ENCODE data around the gene GLT8D2.

The GLT8D2 gene

DNA sequence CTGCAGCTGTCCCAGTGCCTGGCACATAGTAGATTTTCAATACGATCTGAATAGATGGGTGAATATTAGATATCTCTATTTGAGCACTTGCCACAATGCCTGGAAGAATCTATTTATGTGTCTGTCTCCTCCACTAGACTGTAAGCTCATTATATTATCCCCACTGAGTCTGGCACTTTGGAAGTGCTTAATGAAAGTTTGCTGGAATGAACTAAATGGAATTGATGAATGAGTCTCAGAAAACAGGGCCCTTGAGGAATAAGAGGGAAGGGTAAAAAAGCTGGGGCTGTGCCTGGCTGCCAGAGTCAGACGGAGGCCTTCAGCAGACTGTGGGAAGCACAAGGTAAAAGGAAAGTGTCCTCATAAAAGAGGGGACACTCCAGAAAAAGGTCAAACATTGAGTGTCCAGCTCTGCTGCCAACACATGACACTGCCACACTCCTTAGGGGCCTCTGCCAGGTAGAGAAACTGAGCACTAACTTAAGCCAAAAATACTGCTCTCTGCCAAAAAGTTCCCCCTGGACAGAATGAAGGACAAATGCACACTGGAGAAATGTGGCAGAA, 39.3 kb downstream of the GLT8D2 start:
- H3K27ac ChIP-seq (ENCODE audit: low read depth in 2 of 2, low read length in 2 of 2): no peak overlapping the region
- no peaks in the 10 kb centered on the region for H3K9me3 ChIP-seq (ENCODE audit: control insufficient read depth in 2 of 2, low read length in 2 of 2)
- H3K9ac ChIP-seq (ENCODE audit: low read depth in 1 of 2, low read length in 2 of 2): no peak overlapping the region
- no peaks in the 10 kb centered on the region for H3K27me3 ChIP-seq (ENCODE audit: control insufficient read depth in 2 of 2, insufficient read depth in 2 of 2, low read length in 2 of 2)
- H3K4me1 ChIP-seq (ENCODE audit: control insufficient read depth in 2 of 2, insufficient read depth in 2 of 2, low read length in 2 of 2): no peaks in the 10 kb centered on the region
- no peaks in the 10 kb centered on the region for H3K36me3 ChIP-seq (ENCODE audit: control insufficient read depth in 2 of 2, insufficient read depth in 2 of 2, low read length in 2 of 2)
- H3K4me3 ChIP-seq (ENCODE audit: low read length in 2 of 2): no peak overlapping the region

DNA sequence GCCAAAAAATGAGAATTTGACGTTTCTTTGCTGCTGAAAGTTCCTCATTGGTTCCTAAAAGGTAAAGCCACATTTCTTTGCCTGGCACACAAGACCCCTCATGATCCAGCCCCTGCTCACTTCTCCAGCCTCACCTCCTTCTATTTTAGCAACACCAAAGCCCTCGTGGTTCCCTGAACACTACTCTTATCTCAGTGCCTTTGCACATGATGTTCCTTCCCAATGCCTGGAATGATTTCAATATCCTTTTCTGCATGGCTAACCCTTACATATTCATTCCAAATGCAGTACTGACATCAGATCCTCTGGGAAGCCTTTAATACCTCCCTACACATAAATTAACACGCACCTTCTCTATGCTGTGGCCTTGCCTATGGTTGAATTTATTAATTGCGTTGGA, 39.9 kb downstream of the GLT8D2 start:
- Histone ChIP-seq H3K27me3 (ENCODE audit: control insufficient read depth in 2 of 2, insufficient read depth in 2 of 2, low read length in 2 of 2) (no peaks in the 10 kb centered on the region), H3K36me3 (ENCODE audit: control insufficient read depth in 2 of 2, insufficient read depth in 2 of 2, low read length in 2 of 2) (no peaks in the 10 kb centered on the region), H3K27ac (ENCODE audit: low read depth in 2 of 2, low read length in 2 of 2) (no peak overlapping the region), H3K4me3 (ENCODE audit: low read length in 2 of 2) (no peak overlapping the region), H3K9me3 (ENCODE audit: control insufficient read depth in 2 of 2, low read length in 2 of 2) (no peaks in the 10 kb centered on the region), H3K4me1 (ENCODE audit: control insufficient read depth in 2 of 2, insufficient read depth in 2 of 2, low read length in 2 of 2) (no peaks in the 10 kb centered on the region), H3K9ac (ENCODE audit: low read depth in 1 of 2, low read length in 2 of 2) (no peak overlapping the region)

DNA sequence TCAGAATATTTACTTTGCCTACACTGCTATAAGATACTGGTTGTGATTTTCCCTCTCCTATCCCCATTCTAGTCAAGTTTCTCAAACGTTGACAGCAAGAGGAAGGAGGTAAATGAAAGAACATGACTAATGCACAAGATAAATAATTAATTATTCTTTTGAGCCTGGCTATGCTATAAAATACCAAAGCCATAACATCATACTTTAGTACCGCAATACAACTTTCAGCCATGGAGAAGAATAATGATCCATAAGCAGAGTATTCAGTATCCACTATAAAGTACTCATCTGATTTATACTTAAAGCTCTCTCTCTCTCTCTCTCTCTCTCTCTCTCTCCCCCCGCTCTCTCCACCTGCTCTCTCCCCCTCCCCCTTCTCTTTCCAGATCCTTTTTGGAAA, 43.1 kb downstream of the GLT8D2 start:
- H3K9me3 ChIP-seq (ENCODE audit: control insufficient read depth in 2 of 2, low read length in 2 of 2): no peaks in the 10 kb centered on the region
- no peak overlapping the region for H3K9ac ChIP-seq (ENCODE audit: low read depth in 1 of 2, low read length in 2 of 2)
- H3K4me3 ChIP-seq (ENCODE audit: low read length in 2 of 2): no peak overlapping the region
- H3K27me3 ChIP-seq (ENCODE audit: control insufficient read depth in 2 of 2, insufficient read depth in 2 of 2, low read length in 2 of 2): no peaks in the 10 kb centered on the region
- H3K4me1 ChIP-seq (ENCODE audit: control insufficient read depth in 2 of 2, insufficient read depth in 2 of 2, low read length in 2 of 2): no peaks in the 10 kb centered on the region
- H3K36me3 ChIP-seq (ENCODE audit: control insufficient read depth in 2 of 2, insufficient read depth in 2 of 2, low read length in 2 of 2): no peaks in the 10 kb centered on the region
- H3K27ac ChIP-seq (ENCODE audit: low read depth in 2 of 2, low read length in 2 of 2): no peak overlapping the region

DNA sequence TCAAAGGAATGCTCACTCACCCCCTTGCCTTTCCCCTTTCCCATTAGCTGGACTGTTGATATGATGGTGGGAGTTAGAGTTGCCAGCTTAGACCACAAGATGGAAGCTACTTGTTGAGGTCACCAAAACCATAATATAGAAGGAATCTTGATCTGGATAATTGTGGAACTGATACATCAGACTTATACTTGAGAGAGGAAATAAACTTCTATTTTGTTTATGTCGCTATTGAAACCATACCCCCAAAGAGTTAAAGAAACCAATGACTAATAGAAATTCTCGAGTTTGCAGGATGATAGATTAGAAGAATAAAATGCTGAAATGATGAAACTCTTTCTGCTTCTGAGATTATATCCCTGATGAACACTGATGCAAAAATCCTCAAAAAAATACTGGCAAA, 46.4 kb downstream of the GLT8D2 start:
- Histone ChIP-seq H3K27me3 (ENCODE audit: control insufficient read depth in 2 of 2, insufficient read depth in 2 of 2, low read length in 2 of 2) (no peaks in the 10 kb centered on the region), H3K9me3 (ENCODE audit: control insufficient read depth in 2 of 2, low read length in 2 of 2) (no peaks in the 10 kb centered on the region), H3K27ac (ENCODE audit: low read depth in 2 of 2, low read length in 2 of 2) (no peak overlapping the region), H3K9ac (ENCODE audit: low read depth in 1 of 2, low read length in 2 of 2) (no peak overlapping the region), H3K36me3 (ENCODE audit: control insufficient read depth in 2 of 2, insufficient read depth in 2 of 2, low read length in 2 of 2) (no peaks in the 10 kb centered on the region), H3K4me3 (ENCODE audit: low read length in 2 of 2) (no peak overlapping the region), H3K4me1 (ENCODE audit: control insufficient read depth in 2 of 2, insufficient read depth in 2 of 2, low read length in 2 of 2) (no peaks in the 10 kb centered on the region)

DNA sequence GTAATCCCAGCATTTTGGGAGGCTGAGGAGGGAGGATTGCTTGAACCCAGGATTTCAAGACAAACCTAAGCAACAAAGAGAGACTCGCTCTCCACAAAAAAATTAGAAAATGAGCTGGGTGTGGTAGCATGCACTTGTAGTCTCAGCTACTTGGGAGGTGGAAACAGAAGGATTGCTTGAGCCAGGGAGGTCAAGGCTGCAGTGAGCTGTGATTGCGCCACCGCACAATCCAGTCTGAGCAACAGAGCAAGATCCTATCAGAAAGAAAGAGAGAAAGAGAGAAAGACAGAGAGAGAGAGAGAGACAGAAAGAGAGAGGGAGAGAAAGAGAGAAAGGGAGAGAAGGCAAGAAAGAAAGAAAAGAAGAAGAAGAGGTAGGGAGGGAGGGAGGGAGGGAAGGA, 47.3 kb downstream of the GLT8D2 start:
- Histone ChIP-seq H3K4me3 (ENCODE audit: low read length in 2 of 2) (no peak overlapping the region), H3K9me3 (ENCODE audit: control insufficient read depth in 2 of 2, low read length in 2 of 2) (no peaks in the 10 kb centered on the region), H3K27ac (ENCODE audit: low read depth in 2 of 2, low read length in 2 of 2) (no peak overlapping the region), H3K4me1 (ENCODE audit: control insufficient read depth in 2 of 2, insufficient read depth in 2 of 2, low read length in 2 of 2) (no peaks in the 10 kb centered on the region), H3K27me3 (ENCODE audit: control insufficient read depth in 2 of 2, insufficient read depth in 2 of 2, low read length in 2 of 2) (no peaks in the 10 kb centered on the region), H3K36me3 (ENCODE audit: control insufficient read depth in 2 of 2, insufficient read depth in 2 of 2, low read length in 2 of 2) (no peaks in the 10 kb centered on the region), H3K9ac (ENCODE audit: low read depth in 1 of 2, low read length in 2 of 2) (no peak overlapping the region)

DNA sequence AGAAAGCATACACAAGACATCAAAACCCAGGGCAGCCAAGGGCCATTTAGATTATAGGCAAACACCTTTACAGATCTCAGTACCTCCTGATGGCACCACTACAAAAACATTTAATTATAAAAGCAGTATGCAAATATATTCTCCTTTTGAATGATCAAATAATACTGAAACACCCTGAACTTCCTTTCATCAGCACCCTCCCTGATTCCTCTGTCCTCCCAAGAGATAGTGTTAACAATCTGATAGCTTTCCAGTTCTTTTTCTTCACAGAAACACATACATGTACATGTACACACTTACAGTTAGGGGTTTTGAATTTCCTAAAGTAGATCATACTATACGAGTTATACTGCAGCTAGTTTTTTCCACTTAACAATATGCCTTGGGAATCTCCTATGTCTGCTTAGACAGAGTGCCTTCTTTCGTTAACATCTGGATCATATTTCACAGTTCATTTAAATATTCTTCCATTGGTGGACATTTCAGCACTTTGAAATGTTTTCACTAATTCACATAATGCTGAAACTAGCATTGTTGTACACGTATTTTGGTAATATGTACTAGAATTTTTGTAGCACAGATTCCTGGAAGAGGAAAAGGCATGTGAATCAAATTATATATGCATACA, 49.1 kb downstream of the GLT8D2 start:
- no peak overlapping the region for H3K9ac ChIP-seq (ENCODE audit: low read depth in 1 of 2, low read length in 2 of 2)
- no peaks in the 10 kb centered on the region for H3K36me3 ChIP-seq (ENCODE audit: control insufficient read depth in 2 of 2, insufficient read depth in 2 of 2, low read length in 2 of 2)
- no peak overlapping the region for H3K4me3 ChIP-seq (ENCODE audit: low read length in 2 of 2)
- H3K27ac ChIP-seq (ENCODE audit: low read depth in 2 of 2, low read length in 2 of 2): no peak overlapping the region
- no peaks in the 10 kb centered on the region for H3K4me1 ChIP-seq (ENCODE audit: control insufficient read depth in 2 of 2, insufficient read depth in 2 of 2, low read length in 2 of 2)
- H3K27me3 ChIP-seq (ENCODE audit: control insufficient read depth in 2 of 2, insufficient read depth in 2 of 2, low read length in 2 of 2): no peaks in the 10 kb centered on the region
- no peaks in the 10 kb centered on the region for H3K9me3 ChIP-seq (ENCODE audit: control insufficient read depth in 2 of 2, low read length in 2 of 2)

DNA sequence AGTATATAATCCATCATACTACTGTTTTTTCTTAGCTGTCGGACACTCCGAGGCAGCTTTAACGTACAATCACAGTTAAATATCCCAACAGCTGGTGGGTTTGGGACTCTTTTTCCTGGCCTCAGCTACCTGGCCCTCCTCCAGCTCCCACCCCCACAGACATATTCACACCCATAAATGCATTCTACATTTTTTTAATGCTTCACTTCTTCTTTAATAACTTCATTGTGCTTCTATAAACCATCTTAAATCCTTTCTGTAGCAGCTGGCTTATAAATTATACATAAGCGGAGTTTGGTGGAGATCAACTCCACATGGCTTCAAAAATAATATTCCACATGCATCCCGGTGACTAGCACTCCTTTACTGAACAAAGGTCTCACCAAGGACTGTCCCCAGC, 51.0 kb downstream of the GLT8D2 start:
- no peak overlapping the region for H3K4me3 ChIP-seq (ENCODE audit: low read length in 2 of 2)
- no peaks in the 10 kb centered on the region for H3K9me3 ChIP-seq (ENCODE audit: control insufficient read depth in 2 of 2, low read length in 2 of 2)
- no peaks in the 10 kb centered on the region for H3K4me1 ChIP-seq (ENCODE audit: control insufficient read depth in 2 of 2, insufficient read depth in 2 of 2, low read length in 2 of 2)
- H3K9ac ChIP-seq (ENCODE audit: low read depth in 1 of 2, low read length in 2 of 2): no peak overlapping the region
- H3K27me3 ChIP-seq (ENCODE audit: control insufficient read depth in 2 of 2, insufficient read depth in 2 of 2, low read length in 2 of 2): no peaks in the 10 kb centered on the region
- no peak overlapping the region for H3K27ac ChIP-seq (ENCODE audit: low read depth in 2 of 2, low read length in 2 of 2)
- no peaks in the 10 kb centered on the region for H3K36me3 ChIP-seq (ENCODE audit: control insufficient read depth in 2 of 2, insufficient read depth in 2 of 2, low read length in 2 of 2)

DNA sequence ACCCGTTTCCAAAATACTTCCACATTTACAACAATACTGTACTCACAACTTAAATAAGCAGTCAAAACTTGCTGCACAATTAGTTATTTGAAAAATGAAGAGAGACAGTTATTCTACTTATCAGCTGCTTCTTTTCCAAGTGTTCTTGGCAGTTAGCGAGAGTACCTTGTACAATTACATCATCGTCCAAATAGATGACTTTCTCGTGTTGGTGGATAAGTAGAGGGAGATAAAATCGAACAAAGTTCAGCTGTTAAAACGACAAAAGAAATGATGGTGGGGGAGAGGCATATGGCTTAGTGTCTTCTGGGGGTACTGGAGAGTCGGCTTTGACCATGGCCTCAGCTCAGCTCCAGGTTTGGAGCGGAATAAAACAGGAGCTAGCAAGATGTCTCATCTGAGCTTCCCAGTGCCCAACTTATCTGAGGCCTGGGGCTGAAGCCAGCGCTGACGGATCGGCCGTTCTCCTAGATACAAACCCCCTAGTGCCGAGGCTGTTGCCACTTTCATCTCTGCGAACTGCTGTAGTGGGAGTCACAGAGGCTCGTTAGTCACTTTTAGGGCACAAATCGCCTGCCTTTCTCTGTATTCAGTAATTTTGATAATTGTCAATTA, 52.6 kb downstream of the GLT8D2 start:
- H3K4me3 ChIP-seq (ENCODE audit: low read length in 2 of 2): no peak overlapping the region
- H3K9ac ChIP-seq (ENCODE audit: low read depth in 1 of 2, low read length in 2 of 2): no peak overlapping the region
- H3K4me1 ChIP-seq (ENCODE audit: control insufficient read depth in 2 of 2, insufficient read depth in 2 of 2, low read length in 2 of 2): no peaks in the 10 kb centered on the region
- no peaks in the 10 kb centered on the region for H3K27me3 ChIP-seq (ENCODE audit: control insufficient read depth in 2 of 2, insufficient read depth in 2 of 2, low read length in 2 of 2)
- no peaks in the 10 kb centered on the region for H3K36me3 ChIP-seq (ENCODE audit: control insufficient read depth in 2 of 2, insufficient read depth in 2 of 2, low read length in 2 of 2)
- H3K9me3 ChIP-seq (ENCODE audit: control insufficient read depth in 2 of 2, low read length in 2 of 2): no peaks in the 10 kb centered on the region
- no peak overlapping the region for H3K27ac ChIP-seq (ENCODE audit: low read depth in 2 of 2, low read length in 2 of 2)

DNA sequence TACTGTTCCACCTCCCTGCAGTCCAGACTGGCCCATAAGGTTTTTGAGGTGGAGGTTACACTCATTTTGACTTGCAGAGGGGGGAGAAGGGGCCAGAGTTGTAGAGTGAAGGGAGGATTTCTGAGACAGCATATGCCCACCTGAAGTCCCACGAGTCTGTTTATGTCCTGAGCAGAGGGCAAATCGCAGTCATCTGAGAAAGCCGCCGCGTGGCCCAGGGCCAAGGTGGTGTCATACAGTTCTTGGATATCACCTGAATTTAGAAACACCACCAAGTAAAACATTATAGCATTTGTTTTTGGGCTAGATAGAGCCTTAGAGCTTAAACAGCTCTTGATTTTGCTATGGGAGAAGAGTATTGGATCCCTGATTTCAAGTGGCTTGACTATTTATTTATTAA, 53.4 kb downstream of the GLT8D2 start:
- no peaks in the 10 kb centered on the region for H3K9me3 ChIP-seq (ENCODE audit: control insufficient read depth in 2 of 2, low read length in 2 of 2)
- H3K27ac ChIP-seq (ENCODE audit: low read depth in 2 of 2, low read length in 2 of 2): no peak overlapping the region
- H3K4me1 ChIP-seq (ENCODE audit: control insufficient read depth in 2 of 2, insufficient read depth in 2 of 2, low read length in 2 of 2): no peaks in the 10 kb centered on the region
- H3K27me3 ChIP-seq (ENCODE audit: control insufficient read depth in 2 of 2, insufficient read depth in 2 of 2, low read length in 2 of 2): no peaks in the 10 kb centered on the region
- no peak overlapping the region for H3K4me3 ChIP-seq (ENCODE audit: low read length in 2 of 2)
- H3K9ac ChIP-seq (ENCODE audit: low read depth in 1 of 2, low read length in 2 of 2): no peak overlapping the region
- H3K36me3 ChIP-seq (ENCODE audit: control insufficient read depth in 2 of 2, insufficient read depth in 2 of 2, low read length in 2 of 2): no peaks in the 10 kb centered on the region

DNA sequence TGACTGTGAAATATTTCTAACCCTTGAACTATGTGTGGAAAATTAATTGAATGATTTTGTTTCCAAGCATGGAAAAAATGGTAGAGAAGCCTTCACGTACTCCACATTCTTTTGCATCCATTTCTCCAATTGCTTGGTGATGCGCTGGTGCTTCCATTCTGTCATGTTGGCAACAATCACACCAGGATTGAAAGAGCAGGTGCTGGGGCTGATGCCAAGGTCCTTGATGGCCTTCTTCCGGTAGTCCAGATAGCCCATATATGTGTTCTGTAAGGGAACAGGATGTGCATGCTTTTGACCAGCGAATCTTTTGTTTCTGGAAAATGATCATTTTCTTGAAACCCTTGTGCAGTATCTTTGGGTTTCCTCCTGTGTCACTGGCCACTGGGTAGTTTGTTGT, 55.8 kb downstream of the GLT8D2 start:
- Histone ChIP-seq H3K27ac (ENCODE audit: low read depth in 2 of 2, low read length in 2 of 2) (no peak overlapping the region), H3K27me3 (ENCODE audit: control insufficient read depth in 2 of 2, insufficient read depth in 2 of 2, low read length in 2 of 2) (no peaks in the 10 kb centered on the region), H3K9ac (ENCODE audit: low read depth in 1 of 2, low read length in 2 of 2) (no peak overlapping the region), H3K9me3 (ENCODE audit: control insufficient read depth in 2 of 2, low read length in 2 of 2) (no peaks in the 10 kb centered on the region), H3K4me1 (ENCODE audit: control insufficient read depth in 2 of 2, insufficient read depth in 2 of 2, low read length in 2 of 2) (no peaks in the 10 kb centered on the region), H3K36me3 (ENCODE audit: control insufficient read depth in 2 of 2, insufficient read depth in 2 of 2, low read length in 2 of 2) (peaks cover 2 to 4% of the 10 kb centered on the region in 2 donors), H3K4me3 (ENCODE audit: low read length in 2 of 2) (no peak overlapping the region)

Data from mucosa of rectum (tissue), 2 donors.